ENCODE measurements around the gene PXT1.

DNA sequence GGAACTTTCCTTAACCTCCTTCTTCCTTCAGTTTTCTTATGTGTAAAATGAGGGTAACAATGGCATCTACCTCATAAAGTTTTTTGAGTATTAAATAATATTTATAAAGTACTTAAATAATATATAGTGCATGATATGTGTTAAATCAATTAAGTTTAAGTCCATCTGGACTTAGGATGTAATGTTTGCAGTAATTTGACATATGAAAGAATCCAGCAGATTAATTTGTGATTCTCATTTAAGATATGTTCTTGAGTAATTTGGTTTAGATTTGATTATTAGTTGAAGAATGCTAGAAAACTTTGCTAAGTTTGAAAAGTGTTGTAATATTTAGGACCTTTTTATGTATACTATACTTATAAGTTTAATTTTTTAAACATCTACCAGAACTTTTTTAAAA is 18.3 kb upstream of the PXT1 start:
- TF ChIP-seq, protein P1, sequence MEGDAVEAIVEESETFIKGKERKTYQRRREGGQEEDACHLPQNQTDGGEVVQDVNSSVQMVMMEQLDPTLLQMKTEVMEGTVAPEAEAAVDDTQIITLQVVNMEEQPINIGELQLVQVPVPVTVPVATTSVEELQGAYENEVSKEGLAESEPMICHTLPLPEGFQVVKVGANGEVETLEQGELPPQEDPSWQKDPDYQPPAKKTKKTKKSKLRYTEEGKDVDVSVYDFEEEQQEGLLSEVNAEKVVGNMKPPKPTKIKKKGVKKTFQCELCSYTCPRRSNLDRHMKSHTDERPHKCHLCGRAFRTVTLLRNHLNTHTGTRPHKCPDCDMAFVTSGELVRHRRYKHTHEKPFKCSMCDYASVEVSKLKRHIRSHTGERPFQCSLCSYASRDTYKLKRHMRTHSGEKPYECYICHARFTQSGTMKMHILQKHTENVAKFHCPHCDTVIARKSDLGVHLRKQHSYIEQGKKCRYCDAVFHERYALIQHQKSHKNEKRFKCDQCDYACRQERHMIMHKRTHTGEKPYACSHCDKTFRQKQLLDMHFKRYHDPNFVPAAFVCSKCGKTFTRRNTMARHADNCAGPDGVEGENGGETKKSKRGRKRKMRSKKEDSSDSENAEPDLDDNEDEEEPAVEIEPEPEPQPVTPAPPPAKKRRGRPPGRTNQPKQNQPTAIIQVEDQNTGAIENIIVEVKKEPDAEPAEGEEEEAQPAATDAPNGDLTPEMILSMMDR (IDR thresholded peaks at IDR 0.05; ENCODE audit: poor library complexity, severe bottlenecking): no peak
- TF ChIP-seq EZH2 (IDR thresholded peaks at IDR 0.05; ENCODE audit: borderline replicate concordance, insufficient read depth, low read length, poor library complexity, severe bottlenecking): no peak
